HG02610 (cell line): ENCODE data around the gene DYSF.

Experiments used
- ATAC-seq: cut with Tn5 transposase; IDR thresholded peaks from one replicate; pipeline ENCODE4 v1.9.1; 2021; ENCODE audit warnings: mild to moderate bottlenecking, moderate library complexity; ENCODE audit not compliant: unreplicated experiment

Gene DYSF

GRCh38 chr2:71700041-71700657 lies 246.8 kb downstream of the DYSF start:
- ATAC-seq: no peak

GRCh38 chr2:71700658-71701397 lies 247.5 kb downstream of the DYSF start:
- ATAC-seq: no peak

- ATAC-seq: no peak
Observed at GRCh38 chr2:71702071-71702970, 249.0 kb downstream of the DYSF start.

GRCh38 chr2:71702971-71703898 lies 249.9 kb downstream of the DYSF start:
- ATAC-seq: no peak

- no peak for ATAC-seq
Observed at GRCh38 chr2:71704131-71704561, 250.8 kb downstream of the DYSF start.

GRCh38 chr2:71704688-71705087 lies 251.3 kb downstream of the DYSF start:
- no peak for ATAC-seq

- no peak for ATAC-seq
Observed at GRCh38 chr2:71705171-71705960, 252.0 kb downstream of the DYSF start.

GRCh38 chr2:71706121-71706520 lies 252.8 kb downstream of the DYSF start:
- ATAC-seq: no peak

- no peak for ATAC-seq
Observed at GRCh38 chr2:71706836-71707235, 253.5 kb downstream of the DYSF start.

GRCh38 chr2:71710367-71711132 lies 257.2 kb downstream of the DYSF start:
- ATAC-seq: no peak

GRCh38 chr2:71711133-71711855 lies 257.9 kb downstream of the DYSF start:
- ATAC-seq: no peak

- ATAC-seq: no peak
Observed at GRCh38 chr2:71712158-71712818, 258.9 kb downstream of the DYSF start.

- ATAC-seq: no peak
Observed at GRCh38 chr2:71713581-71714580, 260.5 kb downstream of the DYSF start.

- no peak for ATAC-seq
Observed at GRCh38 chr2:71714601-71715240, 261.4 kb downstream of the DYSF start.

- no peak for ATAC-seq
Observed at GRCh38 chr2:71715241-71715750, 261.9 kb downstream of the DYSF start.
